Raji (cell line): ENCODE results near the gene DLK1.

Source experiments
- POLR2A ChIP-seq: IDR thresholded peaks from 2 replicates; pipeline ENCODE4 v1.6.1; 2011; ENCODE audit warnings: low read depth, low read length, control low read depth; ENCODE audit not compliant: insufficient read depth

Gene DLK1

GRCh38 chr14:100721568-100721967 lies 5.1 kb upstream of the DLK1 start:
- TF ChIP-seq POLR2A = no peak

- no peak for TF ChIP-seq POLR2A
Measured at GRCh38 chr14:100722367-100722766, 4.3 kb upstream of the DLK1 start.

GRCh38 chr14:100723135-100723829 lies 3.4 kb upstream of the DLK1 start:
- no peak for TF ChIP-seq POLR2A

GRCh38 chr14:100723830-100724437 lies 2.8 kb upstream of the DLK1 start:
- TF ChIP-seq POLR2A = no peak

- TF ChIP-seq POLR2A = no peak
Measured at GRCh38 chr14:100724536-100724935, 2.2 kb upstream of the DLK1 start.

DNA sequence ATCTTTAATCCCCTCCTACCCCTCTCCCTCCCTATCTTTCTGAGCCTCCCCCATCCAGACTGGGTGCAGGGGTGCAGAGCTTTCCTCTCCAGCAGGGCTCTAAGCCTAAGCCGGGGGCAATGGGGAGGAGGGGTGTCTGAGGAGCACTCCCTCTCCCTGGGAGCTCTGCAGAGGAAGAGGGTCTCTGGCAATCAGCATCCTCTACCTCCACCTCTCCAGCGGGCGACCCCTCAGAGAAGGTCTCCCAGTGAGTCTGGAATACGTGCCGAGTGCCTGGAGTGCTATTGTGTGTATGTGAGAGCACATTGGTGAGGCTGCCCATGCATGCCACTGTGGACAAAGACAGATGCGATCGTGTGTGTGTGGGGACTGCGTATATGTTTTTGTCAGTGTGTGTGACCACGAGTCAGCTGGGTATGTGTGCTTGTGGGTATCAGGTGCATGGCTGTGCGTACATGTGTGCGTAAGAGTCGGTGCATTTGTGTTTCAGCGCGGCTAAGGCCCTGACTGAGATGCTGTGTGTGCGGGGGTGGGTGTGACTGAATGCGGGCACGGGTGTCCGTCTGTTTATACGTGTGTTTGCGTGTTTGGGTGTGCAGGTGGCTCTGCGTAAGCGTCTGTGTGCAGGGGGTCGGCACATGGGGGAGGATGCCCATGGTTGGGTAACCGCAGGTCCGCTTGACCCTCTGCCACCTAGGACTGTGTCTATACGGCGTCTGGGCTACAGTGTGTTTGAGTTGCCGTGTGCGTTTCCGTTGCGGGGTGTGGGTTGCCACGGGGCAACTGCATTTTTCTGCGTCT lies 905 bp upstream of the DLK1 start:
- no peak for TF ChIP-seq POLR2A

DNA sequence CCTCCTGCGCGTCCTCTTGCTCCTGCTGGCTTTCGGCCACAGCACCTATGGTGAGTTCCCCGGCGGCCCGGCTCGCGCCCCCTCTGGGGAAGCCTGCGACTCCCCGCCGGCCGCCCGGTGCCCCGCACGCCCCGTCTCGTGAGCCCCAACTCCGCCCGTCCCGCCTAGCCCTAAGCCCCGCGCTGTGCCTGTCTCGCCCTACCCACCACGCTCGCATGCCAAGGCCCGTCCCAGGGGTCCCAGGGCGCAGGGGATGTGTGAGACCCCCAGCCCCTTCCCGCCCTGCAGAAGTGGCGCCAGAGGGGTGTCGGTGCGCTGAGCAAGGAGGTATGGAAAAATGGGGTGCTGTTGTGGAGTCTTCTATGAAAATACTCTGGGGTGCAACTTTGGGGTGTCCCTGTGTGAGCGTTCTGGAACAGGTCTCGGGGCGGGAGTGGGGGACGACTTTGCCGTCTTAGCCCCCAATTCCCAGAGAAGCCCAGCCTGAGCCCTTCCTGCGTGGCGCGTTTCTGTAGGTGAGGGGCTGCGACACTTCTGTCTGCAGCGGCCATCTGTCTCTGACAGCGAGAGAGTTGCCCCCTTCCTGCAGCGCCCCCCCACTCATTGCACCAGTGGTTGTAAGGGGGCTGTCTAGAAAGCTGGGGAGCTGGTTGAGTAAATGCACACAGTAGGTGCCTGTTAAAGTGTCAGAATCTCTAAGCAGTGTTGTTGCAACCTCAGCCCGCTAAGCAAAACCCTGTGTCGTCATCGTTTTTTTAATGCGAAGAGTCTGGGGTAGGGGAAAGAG lies 587 bp downstream of the DLK1 start:
- TF ChIP-seq POLR2A = no peak

DNA sequence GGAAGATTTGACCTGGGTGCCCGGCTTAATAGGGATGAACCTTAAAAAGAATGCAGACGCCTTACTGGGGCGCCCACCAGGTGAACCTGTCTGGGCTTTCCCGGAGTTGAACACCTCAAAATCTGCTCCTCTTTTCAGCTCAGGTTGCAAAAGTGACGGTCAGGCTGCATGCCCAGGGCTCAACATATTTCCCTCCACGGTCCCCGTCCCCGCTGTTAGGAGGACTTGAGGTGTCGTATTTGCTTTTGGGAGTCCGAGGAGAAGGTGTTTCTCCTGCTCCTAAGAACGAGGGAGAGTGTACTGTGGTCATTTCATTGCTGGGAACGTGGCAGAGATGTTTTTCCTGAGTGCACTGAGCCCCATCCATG lies 1.2 kb downstream of the DLK1 start:
- no peak for TF ChIP-seq POLR2A

GRCh38 chr14:100728962-100729361 lies 2.3 kb downstream of the DLK1 start:
- TF ChIP-seq POLR2A = no peak

DNA sequence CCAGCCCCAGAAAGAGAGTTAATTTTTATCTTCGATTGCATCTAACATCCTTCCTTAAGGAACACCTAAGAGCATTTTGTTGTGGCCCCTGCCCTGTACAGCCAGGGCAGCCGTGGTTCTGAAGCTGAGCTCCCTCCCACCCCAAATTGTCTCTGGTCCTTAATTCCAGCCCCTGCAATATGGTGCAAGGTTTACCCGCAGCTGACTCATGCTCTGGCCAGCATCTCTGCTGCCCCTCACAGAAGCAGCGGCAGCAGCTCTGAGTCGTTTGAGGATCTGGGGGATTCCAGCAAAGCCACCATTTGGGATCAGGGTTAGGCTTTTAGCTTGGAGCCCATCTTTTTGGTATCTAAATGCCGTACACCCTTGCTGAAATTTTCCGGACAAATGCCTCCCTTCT lies 3.3 kb downstream of the DLK1 start:
- TF ChIP-seq POLR2A = no peak

DNA sequence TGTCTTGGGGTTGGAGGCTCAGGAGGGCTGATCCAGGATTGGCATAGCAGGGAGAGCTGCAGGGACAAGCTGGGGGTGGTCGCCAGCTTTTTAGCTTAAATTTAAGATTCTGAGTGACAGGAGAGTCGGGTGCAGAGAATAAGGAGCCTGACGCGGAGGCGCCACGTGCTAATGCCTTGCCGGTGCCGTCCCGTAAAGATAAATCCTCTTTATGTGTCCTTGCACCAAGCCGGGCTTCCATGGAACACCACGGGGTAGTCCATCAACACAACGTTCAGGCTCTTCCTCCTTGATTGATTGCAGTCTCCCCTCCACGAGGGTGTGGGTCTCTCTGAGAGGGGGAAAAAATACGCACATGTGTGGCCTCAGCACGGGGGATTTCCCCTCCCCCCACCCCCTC lies 3.9 kb downstream of the DLK1 start:
- TF ChIP-seq POLR2A = no peak

GRCh38 chr14:100731011-100731670 lies 4.4 kb downstream of the DLK1 start:
- no peak for TF ChIP-seq POLR2A

- no peak for TF ChIP-seq POLR2A
Measured at GRCh38 chr14:100731846-100732765, 5.4 kb downstream of the DLK1 start.

DNA sequence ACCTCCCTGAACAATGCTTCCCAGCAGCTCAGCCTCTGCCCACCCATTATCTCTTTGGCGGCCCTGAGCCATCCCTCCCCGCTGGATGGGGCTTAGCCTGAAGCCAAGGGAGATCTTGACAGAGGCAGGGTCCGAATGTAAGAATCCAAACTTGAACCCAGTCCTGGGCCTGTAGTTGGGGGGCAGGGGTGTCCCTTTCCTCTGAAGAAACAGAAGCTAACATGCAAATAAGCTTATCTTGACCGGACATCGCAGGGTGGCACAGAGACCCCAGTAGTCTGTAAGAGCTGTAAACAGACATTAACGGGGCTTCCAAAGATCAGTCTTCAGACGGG lies 6.0 kb downstream of the DLK1 start:
- TF ChIP-seq POLR2A = no peak
